ENCODE measurements around the gene CACNA2D2.

CACNA2D2 gene

GRCh38 chr3:50340448-50341329, 162.7 kb downstream of the CACNA2D2 start, which contains the start of gene RASSF1:
Gene RASSF1, minus strand, starts transcription at chr3:50340836. Its CDS starts 31 bp downstream, at chr3:50340805.
- no peak for FAIRE-seq

- no peak for FAIRE-seq
These were observed 163.3 kb downstream of the CACNA2D2 start for GRCh38 chr3:50340147-50340447.

DNA sequence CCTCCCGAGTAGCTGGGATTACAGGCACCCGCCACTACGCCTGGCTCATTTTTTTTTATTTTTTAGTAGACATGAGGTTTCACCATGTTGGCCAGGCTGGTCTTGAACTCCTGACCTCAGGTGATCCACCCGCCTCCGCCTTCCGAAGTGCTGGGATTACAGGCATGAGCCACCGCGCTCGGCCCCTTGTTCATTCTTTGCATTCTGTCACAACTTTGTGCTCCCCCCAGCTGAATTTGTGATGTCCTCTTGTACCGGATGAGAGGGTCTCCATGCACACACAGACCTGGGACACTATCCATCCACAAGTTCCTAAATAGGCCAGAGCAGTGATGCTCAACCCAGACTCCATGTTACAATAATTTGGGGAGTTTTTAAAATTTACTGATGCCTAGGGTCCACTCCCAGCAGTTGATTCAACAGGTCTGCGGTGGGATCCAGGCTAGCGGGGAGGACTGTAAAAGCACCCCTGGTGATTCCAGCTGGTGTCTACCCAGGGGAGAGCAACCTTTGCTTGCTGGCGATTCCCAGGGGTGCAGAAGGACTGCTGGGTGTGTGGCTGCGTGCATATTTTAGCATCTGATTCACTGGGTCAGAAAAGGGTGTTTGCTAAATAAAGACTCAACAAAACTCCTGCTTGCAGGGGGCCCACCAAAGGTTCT, 163.8 kb downstream of the CACNA2D2 start:
- no peak for FAIRE-seq

DNA sequence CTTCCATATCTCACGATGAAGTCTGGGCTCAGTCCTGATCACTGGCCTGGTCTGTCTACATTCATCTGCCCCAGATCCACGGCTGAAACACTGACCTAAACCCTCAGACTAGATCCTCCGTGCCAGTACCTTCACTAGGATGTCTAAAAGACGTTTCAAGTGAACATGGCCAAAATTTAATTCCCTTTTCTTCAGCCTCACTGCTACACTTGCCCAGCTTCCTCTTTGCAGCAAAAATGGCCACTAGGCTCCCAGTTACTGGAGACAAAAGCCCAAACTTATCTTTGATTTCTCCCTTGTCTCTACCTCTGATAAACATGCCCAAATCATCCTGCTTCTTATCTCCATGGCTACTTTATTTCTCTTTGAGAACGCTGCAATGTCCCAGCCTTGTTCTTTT, 164.5 kb downstream of the CACNA2D2 start:
- FAIRE-seq = no peak

DNA sequence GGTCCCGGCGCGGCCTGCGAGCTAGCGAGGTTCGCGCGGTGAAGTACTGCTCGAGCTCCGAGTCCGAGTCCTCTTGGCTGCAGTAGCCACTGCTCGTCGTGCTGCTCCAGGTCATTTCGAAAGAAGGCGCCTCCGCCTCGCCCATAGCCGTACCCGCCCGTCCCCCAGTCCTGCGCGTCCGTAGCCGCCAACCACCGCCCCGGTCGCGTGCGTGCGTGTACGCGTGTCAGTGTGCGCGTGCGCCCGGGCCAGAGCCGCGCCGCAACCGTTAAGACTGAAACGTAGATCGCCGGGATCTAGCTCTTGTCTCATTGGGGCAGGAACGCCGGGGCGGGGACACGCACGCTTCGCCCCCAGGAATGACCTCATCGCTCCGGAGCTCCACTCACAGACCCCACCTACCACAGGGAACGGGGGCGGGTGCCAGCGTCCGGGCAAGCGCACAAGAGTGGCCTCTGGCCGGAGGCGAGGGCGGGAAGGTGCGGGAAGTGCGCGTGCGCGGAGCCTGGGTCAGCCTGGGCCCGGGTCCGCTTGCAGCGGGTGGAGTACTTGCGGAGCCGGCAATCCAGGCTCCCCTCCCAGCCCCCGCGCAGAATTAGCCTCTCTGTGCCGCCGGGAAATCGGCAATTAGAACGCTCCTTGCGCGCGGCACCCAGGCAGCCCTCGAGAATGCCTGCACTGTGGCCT, 166.1 kb downstream of the CACNA2D2 start:
- peak; percentile 91 for FAIRE-seq

- no peak for FAIRE-seq
These were observed 166.8 kb downstream of the CACNA2D2 start for GRCh38 chr3:50336452-50337174.

GRCh38 chr3:50334339-50335075, 168.9 kb downstream of the CACNA2D2 start:
- FAIRE-seq = no peak

- no peak for FAIRE-seq
These were observed 169.6 kb downstream of the CACNA2D2 start for GRCh38 chr3:50333744-50334328.

DNA sequence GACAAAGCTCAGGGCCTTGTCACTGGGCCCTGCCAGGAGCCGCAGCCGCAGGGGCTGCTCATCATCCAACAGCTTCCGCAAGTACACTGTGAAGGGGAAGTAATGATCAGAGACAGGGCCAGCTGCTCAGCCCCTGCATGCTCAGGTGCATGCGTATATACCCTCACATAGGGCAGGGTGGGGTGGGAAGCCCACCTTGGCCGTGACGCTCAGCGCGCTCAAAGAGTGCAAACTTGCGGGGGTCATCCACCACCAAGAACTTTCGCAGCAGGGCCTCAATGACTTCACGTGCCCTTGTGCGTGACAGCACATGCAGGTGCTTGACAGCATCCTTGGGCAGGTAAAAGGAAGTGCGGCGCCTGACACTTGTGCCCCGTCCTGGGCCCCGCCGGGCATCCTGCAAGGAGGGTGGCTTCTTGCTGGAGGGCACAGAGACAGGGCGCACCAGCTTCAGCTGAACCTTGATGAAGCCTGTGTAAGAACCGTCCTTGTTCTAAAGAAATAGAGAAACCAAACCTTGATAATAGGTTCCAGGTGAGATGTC, 172.0 kb downstream of the CACNA2D2 start:
- no peak for FAIRE-seq

DNA sequence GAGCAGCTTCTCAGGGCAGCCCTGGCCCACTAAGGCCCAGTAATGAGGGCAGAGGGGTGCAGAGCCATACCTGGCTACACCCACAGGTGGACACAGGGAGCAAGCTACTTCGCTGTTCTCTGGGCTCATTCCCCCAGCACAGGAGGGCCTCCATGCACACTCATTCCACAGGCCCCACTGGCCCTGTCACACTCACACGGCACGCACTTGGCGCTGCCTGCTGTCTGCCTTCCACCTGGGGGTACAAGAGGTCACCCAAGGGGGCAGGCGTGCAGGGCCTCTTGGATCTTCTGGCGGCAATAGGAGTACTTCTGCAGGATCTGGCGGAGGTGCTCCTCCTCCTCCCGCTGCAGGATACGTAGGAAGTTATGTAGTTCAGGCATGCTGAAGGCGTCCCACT, 173.1 kb downstream of the CACNA2D2 start:
- FAIRE-seq = no peak

DNA sequence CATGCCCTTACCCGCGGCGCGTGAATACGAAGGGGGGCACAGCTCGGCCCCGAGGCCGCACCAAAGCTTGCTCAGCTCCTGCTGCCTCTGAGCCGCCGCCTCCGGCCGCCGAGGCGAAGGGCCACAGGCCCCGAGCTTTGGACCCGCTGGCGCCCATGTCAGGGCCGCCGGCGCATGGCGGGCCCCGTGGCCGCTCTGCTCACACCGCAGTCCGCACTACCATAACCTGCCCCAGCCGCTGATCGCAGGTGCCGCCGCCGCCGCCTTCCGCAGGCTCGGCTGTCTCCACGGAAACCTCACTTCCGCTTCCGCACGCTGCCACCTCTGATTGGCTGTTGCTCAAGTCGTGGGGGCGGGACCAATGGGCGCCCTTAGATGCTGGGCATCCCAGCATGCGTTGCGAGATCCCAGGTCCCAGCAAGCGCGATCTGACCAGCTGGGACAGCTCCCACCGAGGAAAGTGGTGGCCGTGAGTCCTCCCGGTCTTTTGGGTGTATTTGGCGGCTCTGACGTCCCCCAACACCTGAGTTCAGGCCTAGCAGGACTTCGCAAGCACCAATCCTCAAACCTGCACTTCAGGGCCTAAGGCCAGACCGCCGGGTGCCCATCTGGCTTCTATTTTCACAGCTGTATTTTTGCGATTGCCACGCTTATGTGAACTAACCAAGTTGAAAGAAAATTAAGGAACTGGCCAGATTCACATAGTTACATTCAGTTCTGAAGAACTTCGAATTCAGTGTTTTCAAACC, 175.3 kb downstream of the CACNA2D2 start, which contains the start of gene TUSC2:
Gene TUSC2, minus strand, starts transcription at position 281 of the 749 bp plus-strand sequence. Its CDS starts 124 bp downstream, at position 157.
- FAIRE-seq = peak; percentile 77

- FAIRE-seq = no peak
These were observed 176.3 kb downstream of the CACNA2D2 start for GRCh38 chr3:50327129-50327528.

- FAIRE-seq = no peak
These were observed 177.3 kb downstream of the CACNA2D2 start for GRCh38 chr3:50326182-50326541.

DNA sequence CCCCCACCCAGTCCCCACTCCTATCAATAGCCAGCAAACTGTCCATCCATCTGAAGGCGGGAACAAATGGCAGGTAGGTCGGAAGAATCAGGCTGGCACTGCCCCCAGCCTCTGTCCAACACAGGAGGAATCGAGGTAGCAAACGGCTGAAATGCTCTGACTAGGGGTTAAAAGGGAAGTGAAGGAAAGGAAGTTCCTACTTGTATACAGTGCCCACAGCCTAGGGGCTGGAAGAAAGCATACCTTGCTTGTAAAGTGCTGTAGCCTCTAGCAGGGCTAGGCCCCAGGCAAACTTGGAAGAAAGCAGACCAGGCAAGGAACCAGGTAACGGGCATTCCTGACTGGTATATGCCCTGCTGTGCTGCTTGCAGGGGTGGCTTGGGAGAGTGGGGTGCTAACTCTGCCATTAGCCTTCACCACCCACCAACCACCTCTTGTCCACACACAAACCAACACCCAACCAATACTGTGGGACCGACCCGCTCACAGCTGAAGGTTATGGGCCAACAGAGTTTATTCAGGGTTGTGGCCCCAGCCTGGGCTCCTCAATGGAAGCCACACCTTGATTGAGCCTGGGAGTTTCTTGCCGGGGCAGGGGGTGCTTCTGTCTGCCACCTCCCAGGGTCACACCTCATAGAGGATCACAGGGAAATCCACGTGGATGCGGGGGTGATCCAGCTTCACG, 177.8 kb downstream of the CACNA2D2 start:
- no peak for FAIRE-seq

GRCh38 chr3:50325113-50325480, 178.3 kb downstream of the CACNA2D2 start:
- no peak for FAIRE-seq

DNA sequence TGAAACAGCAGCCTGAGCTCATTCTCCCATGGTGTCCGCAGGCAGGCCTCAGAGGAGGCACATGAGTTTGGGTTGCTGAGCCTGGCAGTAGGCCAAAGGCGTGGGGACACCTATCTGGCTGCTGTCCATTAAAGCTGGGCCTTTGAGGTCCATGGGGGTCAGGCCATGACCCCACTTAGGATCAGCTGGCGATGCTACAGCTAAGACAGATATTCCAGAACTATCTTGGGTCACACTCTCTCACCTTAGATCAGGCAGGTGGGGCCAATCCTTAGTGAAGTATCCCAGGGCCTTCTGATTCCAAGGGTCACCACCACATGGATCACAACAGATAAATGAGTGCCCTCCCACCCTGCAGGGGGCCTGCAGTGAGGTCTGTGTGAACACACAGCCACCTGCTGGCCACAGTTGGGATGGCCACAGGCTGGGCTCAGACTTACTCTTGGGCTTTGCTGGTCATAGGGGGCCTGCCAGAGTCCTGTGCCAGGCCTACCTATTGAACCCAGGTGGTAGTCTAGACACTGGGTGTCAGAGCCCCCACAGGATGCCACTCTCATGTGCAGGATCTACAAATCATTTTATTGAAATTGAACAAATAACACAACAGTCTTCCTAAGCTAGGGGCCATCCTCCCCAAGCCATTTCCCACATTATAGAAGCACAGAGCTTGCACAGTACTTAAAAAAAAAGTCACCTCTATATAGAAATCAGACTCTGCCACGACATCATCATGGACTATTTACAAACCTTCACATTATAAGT, 178.9 kb downstream of the CACNA2D2 start:
- no peak for FAIRE-seq

- no peak for FAIRE-seq
These were observed 179.7 kb downstream of the CACNA2D2 start for GRCh38 chr3:50323614-50324199.

DNA sequence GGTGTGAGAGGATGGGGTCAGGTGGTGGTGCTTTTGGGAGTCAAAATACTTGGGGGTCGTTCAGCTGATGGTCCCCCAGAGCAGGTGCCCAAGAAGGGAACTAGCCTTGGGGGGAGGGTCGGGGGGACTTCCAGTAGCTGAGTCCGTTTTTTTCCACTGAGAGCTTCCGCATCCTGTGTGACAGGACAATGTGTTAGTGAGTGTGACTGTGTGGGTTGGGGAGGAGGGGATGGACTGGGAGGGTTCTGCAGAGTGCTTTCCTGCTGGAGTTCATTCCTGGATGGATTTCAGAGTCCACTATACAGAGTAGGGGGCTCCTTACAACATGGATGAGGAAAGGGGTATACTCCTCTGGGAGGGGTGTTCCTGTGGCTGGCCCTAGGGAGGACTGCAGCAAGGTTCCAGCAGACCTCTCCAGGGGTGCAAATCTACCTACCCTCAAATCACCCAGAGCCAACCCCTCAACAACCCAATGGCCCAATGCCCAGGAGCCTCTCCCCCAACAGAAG, 180.3 kb downstream of the CACNA2D2 start:
- FAIRE-seq = no peak

Data from TTC549 (cell line).